A673 (cell line): ENCODE data around the gene CYTH2. TPM values are rescaled to one million over a fixed set of nuclear protein-coding genes. Genes with fewer than 3 reads are reported as not detected.
A peak's percentile ranks its signal among the peaks of the same experiment; 100 is the strongest.

Experiments
- BruUV-seq: library from RNA; stranded (reverse); fragments of 400-500 nt; replicated peaks from 2 replicates; lab custom pipeline; 2021; lab: Mats Ljungman, UMichigan
- CTCF ChIA-PET: fragments of 300-600 bp; sonication (Branson Sonifier 250); formaldehyde crosslinking; loops from one replicate; lab custom pipeline; 2022; ENCODE audit warnings: antibody characterized with exemption; lab: Charles Lee
- POLR2A ChIA-PET: fragments of 300-600 bp; sonication (Branson Sonifier 250); formaldehyde crosslinking; loops from one replicate; lab custom pipeline; 2022; ENCODE audit warnings: antibody characterized with exemption; ENCODE audit not compliant: low non-redundant PET; lab: Charles Lee
- DNase-seq: peaks from one replicate; pipeline ENCODE4 v3.0.0-alpha.2; 2015; ENCODE audit warnings: low spot score
- H3K27ac ChIP-seq: fragments of 200-600 bp; sonication (generic); 2 replicates; pipeline ENCODE4 v1.5.1; 2016; ENCODE audit warnings: mixed run types, low read depth, mild to moderate bottlenecking, mixed read lengths, antibody characterized with exemption, low read length; ENCODE audit not compliant: poor library complexity, severe bottlenecking
- H3K27me3 ChIP-seq: fragments of 200-600 bp; sonication (generic); replicated peaks from 2 replicates; pipeline ENCODE4 v1.6.1; 2017; ENCODE audit warnings: mixed run types, low read depth, mild to moderate bottlenecking, mixed read lengths, antibody characterized with exemption, low read length; ENCODE audit not compliant: insufficient read depth, poor library complexity
- H3K36me3 ChIP-seq: fragments of 200-600 bp; sonication (generic); 2 replicates; pipeline ENCODE4 v1.6.1; 2016; ENCODE audit warnings: mixed run types, mild to moderate bottlenecking, mixed read lengths, antibody characterized with exemption, low read length; ENCODE audit not compliant: insufficient read depth, poor library complexity, severe bottlenecking
- H3K4me1 ChIP-seq: fragments of 200-600 bp; sonication (generic); 2 replicates; pipeline ENCODE4 v1.6.1; 2017; ENCODE audit warnings: mixed run types, mild to moderate bottlenecking, mixed read lengths, antibody characterized with exemption, low read length; ENCODE audit not compliant: insufficient read depth, poor library complexity, severe bottlenecking
- H3K4me3 ChIP-seq: fragments of 200-600 bp; sonication (generic); 2 replicates; pipeline ENCODE4 v1.5.1; 2016; ENCODE audit warnings: low read depth, mixed run types, mild to moderate bottlenecking, mixed read lengths, low read length; ENCODE audit not compliant: poor library complexity, severe bottlenecking
- H3K9me3 ChIP-seq: fragments of 200-600 bp; sonication (generic); 2 replicates; pipeline ENCODE4 v1.6.1; 2016; ENCODE audit warnings: mixed run types, low read depth, mild to moderate bottlenecking, mixed read lengths, antibody characterized with exemption, low read length; ENCODE audit not compliant: poor library complexity, severe bottlenecking
- EZH2 ChIP-seq: fragments of 200-600 bp; sonication (generic); IDR thresholded peaks from 2 replicates; pipeline ENCODE4 v1.6.1; 2017; ENCODE audit warnings: borderline replicate concordance, low read depth, mild to moderate bottlenecking, mixed read lengths, antibody characterized with exemption, low read length; ENCODE audit not compliant: poor library complexity, severe bottlenecking
- intact Hi-C: fragments of 100-400 bp; cut with micrococcal nuclease; formaldehyde crosslinking; loops from one replicate; pipeline ENCODE4 v1.10.0; 2022; ENCODE audit not compliant: unreplicated experiment
- total RNA-seq: library from RNA; stranded (reverse); gene quantifications from 2 replicates; pipeline ENCODE4 v1.2.3, GENCODE V29; 2021
- TF ChIP-seq, protein P1 (sequence below): fragments of 300-800, 200-600 bp; sonication (generic); conservative IDR thresholded peaks from 2 replicates; pipeline ENCODE4 v1.5.1; 2017; ENCODE audit warnings: low read depth, mild to moderate bottlenecking, antibody characterized with exemption, low read length, moderate library complexity, mixed read lengths

The CYTH2 gene
- total RNA-seq, 1 experiment from 2014 or later: 125 TPM

DNA sequence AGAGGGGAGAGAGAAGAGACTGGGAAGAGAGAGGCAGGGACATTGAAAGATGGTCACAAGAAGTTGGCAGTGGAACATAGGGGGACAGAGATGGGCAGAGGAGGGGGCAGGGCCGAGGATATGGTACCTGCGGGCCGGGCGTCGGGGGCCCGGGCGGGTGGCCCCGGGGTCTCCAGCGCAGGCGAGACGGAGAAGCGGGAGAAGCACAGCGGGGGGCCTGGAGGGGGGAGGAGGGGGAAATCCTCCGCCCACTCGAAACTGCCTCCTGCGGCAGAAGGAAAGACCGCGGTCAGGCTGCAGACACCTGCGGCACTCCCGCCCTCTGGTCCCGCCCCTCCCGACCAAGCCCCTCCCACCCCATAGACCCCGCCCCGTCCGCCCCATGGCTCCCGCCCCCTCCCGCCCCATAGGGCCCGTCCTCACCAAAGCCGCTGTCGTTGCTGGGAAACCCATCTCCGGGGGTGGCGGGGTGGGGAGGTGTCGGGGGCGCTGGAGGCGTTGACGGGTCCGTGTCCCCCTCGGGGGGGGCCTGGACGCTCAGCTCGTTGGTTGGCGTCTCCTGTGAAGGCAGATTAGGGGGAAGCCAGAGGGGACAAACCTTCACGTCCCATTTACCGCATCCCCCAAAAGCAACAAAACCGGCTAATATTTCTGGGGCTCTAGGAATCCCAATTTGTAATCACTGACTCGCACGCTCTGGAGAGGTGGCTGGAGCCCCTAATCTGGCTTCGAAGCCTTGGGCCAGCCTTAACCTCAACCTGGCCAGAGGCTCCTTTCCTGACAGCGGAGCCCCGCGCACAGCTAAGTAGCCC is 22.0 kb downstream of the CYTH2 start:
- Histone ChIP-seq H3K27ac (peak overlapping the region; percentile 76), H3K4me3 (peak overlapping the region; percentile 41), H3K27me3 (no peaks in the 10 kb centered on the region), H3K4me1 (peaks cover 31% of the 10 kb centered on the region), H3K9me3 (no peaks in the 10 kb centered on the region), H3K36me3 (no peaks in the 10 kb centered on the region)
- POLR2A ChIA-PET: no interaction called here
- peak; percentile 78 for DNase-seq
- no TSS peak for BruUV-seq
- TF ChIP-seq, protein P1, sequence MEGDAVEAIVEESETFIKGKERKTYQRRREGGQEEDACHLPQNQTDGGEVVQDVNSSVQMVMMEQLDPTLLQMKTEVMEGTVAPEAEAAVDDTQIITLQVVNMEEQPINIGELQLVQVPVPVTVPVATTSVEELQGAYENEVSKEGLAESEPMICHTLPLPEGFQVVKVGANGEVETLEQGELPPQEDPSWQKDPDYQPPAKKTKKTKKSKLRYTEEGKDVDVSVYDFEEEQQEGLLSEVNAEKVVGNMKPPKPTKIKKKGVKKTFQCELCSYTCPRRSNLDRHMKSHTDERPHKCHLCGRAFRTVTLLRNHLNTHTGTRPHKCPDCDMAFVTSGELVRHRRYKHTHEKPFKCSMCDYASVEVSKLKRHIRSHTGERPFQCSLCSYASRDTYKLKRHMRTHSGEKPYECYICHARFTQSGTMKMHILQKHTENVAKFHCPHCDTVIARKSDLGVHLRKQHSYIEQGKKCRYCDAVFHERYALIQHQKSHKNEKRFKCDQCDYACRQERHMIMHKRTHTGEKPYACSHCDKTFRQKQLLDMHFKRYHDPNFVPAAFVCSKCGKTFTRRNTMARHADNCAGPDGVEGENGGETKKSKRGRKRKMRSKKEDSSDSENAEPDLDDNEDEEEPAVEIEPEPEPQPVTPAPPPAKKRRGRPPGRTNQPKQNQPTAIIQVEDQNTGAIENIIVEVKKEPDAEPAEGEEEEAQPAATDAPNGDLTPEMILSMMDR: no peak
- intact Hi-C loops: loop anchor here (5.0 kb wide), 1 partner anchor 169 kb away; a partner anchor contains a TSS
- CTCF ChIA-PET: interaction anchor here (0.9 to 1.4 kb wide), 2 partner anchors 11 to 98 kb away, joined by 3 read pairs; no protein-coding TSS in a partner anchor

DNA sequence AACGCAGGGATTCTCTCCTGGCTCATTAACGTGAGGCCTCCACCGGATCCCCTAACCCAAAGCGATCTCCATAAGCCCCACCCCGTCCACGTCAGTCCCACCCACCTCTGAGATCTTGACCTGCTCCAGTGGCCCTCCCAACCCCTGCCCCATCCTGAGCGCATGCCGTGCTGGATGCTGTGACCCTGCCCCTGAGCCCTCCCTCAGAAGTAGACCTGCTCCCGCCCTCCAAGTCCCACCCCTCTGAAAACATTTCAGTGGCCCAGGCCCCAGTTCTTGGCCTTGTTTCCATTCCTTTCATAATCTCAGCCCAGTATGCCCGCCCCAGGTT is 22.6 kb downstream of the CYTH2 start:
- Histone ChIP-seq H3K36me3 (no peaks in the 10 kb centered on the region), H3K4me3 (no peak overlapping the region), H3K27me3 (no peaks in the 10 kb centered on the region), H3K9me3 (no peaks in the 10 kb centered on the region), H3K27ac (peak overlapping the region; percentile 77), H3K4me1 (peaks cover 31% of the 10 kb centered on the region)
- no TSS peak for BruUV-seq
- ChIA-PET POLR2A (no interaction called here), CTCF (no interaction called here)
- no peak for DNase-seq
- no peak for TF ChIP-seq EZH2
- TF ChIP-seq, protein P1: no peak
- intact Hi-C loops: loop anchor here (5.0 kb wide), 1 partner anchor 169 kb away; a partner anchor contains a TSS

DNA sequence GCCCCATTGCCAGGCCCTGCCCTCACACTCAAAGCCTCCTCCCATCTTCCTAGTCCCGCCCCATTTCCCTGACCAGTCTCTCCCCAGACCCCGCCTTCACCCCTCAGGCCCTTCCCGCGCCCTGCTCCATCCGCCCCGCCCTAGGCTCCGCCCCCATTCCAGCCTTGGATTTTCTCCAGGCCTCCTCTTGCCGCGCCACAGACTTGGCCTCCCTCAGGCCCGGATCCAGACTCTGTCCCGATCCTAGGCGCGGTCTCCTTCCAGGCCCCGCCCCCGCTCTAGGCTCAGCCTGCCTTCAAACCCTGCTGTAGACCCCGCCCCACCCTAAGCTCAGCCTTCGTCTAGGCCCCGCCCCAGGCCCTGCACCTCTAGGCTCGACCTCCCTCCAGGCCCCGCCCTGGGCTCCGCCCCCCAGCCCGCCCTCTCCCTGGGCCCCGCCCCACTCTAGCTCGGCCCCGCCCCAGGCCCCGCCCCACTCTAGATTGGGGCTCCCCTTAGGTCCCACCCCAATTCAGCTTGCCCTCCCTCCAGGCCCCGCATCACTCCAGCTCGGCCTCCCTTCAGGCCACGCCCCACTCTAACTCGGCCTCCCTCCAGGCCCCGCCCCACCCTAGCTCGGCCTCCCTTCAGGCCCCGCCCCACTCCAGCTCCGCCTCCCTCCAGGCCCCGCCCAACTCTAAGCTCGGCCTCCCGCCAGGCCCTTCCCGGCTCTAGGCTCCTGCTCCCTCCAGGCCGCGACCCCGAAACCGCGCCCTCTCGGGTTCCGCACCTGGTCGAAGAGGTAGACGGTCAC is 24.0 kb downstream of the CYTH2 start:
- POLR2A ChIA-PET: interaction anchor here (0.5 to 0.6 kb wide), 6 partner anchors 30 to 1267 kb away, joined by 5 to 10 read pairs (median 9); partner anchors contain the start of gene RUVBL2
- Histone ChIP-seq H3K9me3 (no peaks in the 10 kb centered on the region), H3K4me3 (peak overlapping the region; percentile 61), H3K4me1 (peaks cover 31% of the 10 kb centered on the region), H3K27me3 (no peaks in the 10 kb centered on the region), H3K36me3 (no peaks in the 10 kb centered on the region), H3K27ac (peak overlapping the region; percentile 77)
- TF ChIP-seq, protein P1: no peak
- TF ChIP-seq EZH2: no peak
- no TSS peak for BruUV-seq
- intact Hi-C loops: loop anchor here (5.0 kb wide), 1 partner anchor 171 kb away; a partner anchor contains a TSS
- CTCF ChIA-PET: interaction anchor here (0.5 to 1.4 kb wide), 7 partner anchors 13 to 102 kb away, joined by 3 to 12 read pairs (median 7); partner anchors contain the start of genes KDELR1 and LMTK3
- peak; percentile 98 for DNase-seq
